ENCODE results near the gene DYNC1I2.
"Not testable (repeated sequence)": the region's sequence is repeated elsewhere in the genome, so short reads cannot be mapped to it uniquely, and the experiment has no call there.

The DYNC1I2 gene

GRCh38 chr2:171754254-171754939 is 67.1 kb downstream of the DYNC1I2 start:
- DNase-seq (no peak), ATAC-seq (ENCODE audit: insufficient read depth, low read depth) (no peak)
- Histone ChIP-seq H3K9me3 (ENCODE audit: insufficient read depth, low read length, severe bottlenecking) (no peaks in the 10 kb centered on the region), H3K27me3 (ENCODE audit: insufficient read depth, low read length, poor library complexity) (no peaks in the 10 kb centered on the region), H3K36me3 (ENCODE audit: insufficient read depth, low read length) (peaks cover 8% of the 10 kb centered on the region; the same call in 1 of the 2 replicates), H3K27ac (ENCODE audit: low read length) (no peak overlapping the region), H3K79me2 (ENCODE audit: insufficient read depth, low read length) (no peaks in the 10 kb centered on the region), H3K4me1 (ENCODE audit: insufficient read depth, low read length) (no peaks in the 10 kb centered on the region), H4K20me1 (ENCODE audit: insufficient read depth, low read length) (no peaks in the 10 kb centered on the region), H3K4me3 (ENCODE audit: low read depth in 1 of 2, low read length in 2 of 2) (no peak overlapping the region), H3K9ac (ENCODE audit: low read depth, low read length) (no peak overlapping the region), H3K4me2 (ENCODE audit: insufficient read depth, low read length) (no peak overlapping the region), H2AFZ (ENCODE audit: low read depth, low read length) (no peak overlapping the region)
- TF ChIP-seq CTCF (IDR thresholded peaks at IDR 0.05; ENCODE audit: borderline replicate concordance, extremely low read depth, low read length, poor library complexity, severe bottlenecking) (no peak), EZH2 (IDR thresholded peaks at IDR 0.05; ENCODE audit: borderline replicate concordance, low read depth, low read length, severe bottlenecking) (no peak)

- H3K4me3 ChIP-seq (ENCODE audit: low read depth in 1 of 2, low read length in 2 of 2); ATAC-seq (ENCODE audit: insufficient read depth, low read depth); H3K9ac ChIP-seq (ENCODE audit: low read depth, low read length); H4K20me1 ChIP-seq (ENCODE audit: insufficient read depth, low read length); H3K79me2 ChIP-seq (ENCODE audit: insufficient read depth, low read length); DNase-seq; H3K4me2 ChIP-seq (ENCODE audit: insufficient read depth, low read length); H3K9me3 ChIP-seq (ENCODE audit: insufficient read depth, low read length, severe bottlenecking); H3K4me1 ChIP-seq (ENCODE audit: insufficient read depth, low read length); H2AFZ ChIP-seq (ENCODE audit: low read depth, low read length); H3K27ac ChIP-seq (ENCODE audit: low read length); H3K27me3 ChIP-seq (ENCODE audit: insufficient read depth, low read length, poor library complexity): not testable (repeated sequence)
- peaks cover 13% of the 10 kb centered on the region; the same call in 1 of the 2 replicates for H3K36me3 ChIP-seq (ENCODE audit: insufficient read depth, low read length)
Observed at GRCh38 chr2:171758762-171759161, 71.5 kb downstream of the DYNC1I2 start.

- not testable (repeated sequence) for ATAC-seq (ENCODE audit: insufficient read depth, low read depth); H3K27ac ChIP-seq (ENCODE audit: low read length); H3K9ac ChIP-seq (ENCODE audit: low read depth, low read length); DNase-seq; H3K79me2 ChIP-seq (ENCODE audit: insufficient read depth, low read length); H3K27me3 ChIP-seq (ENCODE audit: insufficient read depth, low read length, poor library complexity); H3K4me2 ChIP-seq (ENCODE audit: insufficient read depth, low read length); H3K4me1 ChIP-seq (ENCODE audit: insufficient read depth, low read length); H4K20me1 ChIP-seq (ENCODE audit: insufficient read depth, low read length); H3K9me3 ChIP-seq (ENCODE audit: insufficient read depth, low read length, severe bottlenecking); H2AFZ ChIP-seq (ENCODE audit: low read depth, low read length); H3K4me3 ChIP-seq (ENCODE audit: low read depth in 1 of 2, low read length in 2 of 2)
- peaks cover 13% of the 10 kb centered on the region; the same call in 1 of the 2 replicates for H3K36me3 ChIP-seq (ENCODE audit: insufficient read depth, low read length)
Observed at GRCh38 chr2:171761176-171761575, 73.9 kb downstream of the DYNC1I2 start.

DNA sequence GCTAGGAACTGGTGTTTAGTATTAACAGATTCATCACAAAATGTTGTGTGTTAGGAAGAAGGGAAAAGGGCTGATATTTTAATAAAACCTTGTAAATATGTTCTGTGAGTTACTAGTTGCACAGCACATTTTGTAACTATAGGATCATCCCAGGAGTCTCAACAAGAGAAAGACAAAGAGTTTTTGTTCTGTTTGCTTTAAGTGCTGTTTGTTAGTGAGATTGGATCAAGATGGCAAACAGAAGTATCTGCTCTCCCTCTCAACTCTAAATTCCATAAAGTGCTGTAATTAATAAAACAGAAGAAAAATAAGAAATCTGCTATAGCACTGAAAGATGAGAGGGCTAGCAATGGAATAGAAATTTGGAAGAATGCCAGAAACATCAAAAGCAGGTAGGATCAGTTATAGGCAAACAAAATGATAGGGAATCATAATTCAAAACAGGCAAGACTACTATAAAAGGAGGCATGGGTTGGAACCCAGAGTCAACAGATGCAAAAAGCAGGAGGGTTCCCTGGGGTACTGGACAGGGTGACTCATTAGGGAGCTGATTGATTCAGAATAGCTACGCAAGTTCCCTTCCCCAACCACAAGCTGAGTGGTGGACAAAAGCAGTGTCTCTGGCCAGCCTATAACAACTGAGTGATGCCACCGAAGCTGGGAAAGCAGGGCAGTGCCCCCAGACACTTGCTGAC is 75.8 kb downstream of the DYNC1I2 start:
- no peaks in the 10 kb centered on the region for H3K4me1 ChIP-seq (ENCODE audit: insufficient read depth, low read length)
- no peaks in the 10 kb centered on the region for H3K9me3 ChIP-seq (ENCODE audit: insufficient read depth, low read length, severe bottlenecking)
- no peak overlapping the region for H2AFZ ChIP-seq (ENCODE audit: low read depth, low read length)
- no peaks in the 10 kb centered on the region for H3K79me2 ChIP-seq (ENCODE audit: insufficient read depth, low read length)
- H3K4me3 ChIP-seq (ENCODE audit: low read depth in 1 of 2, low read length in 2 of 2), result no peak overlapping the region
- H3K4me2 ChIP-seq (ENCODE audit: insufficient read depth, low read length), result no peak overlapping the region
- H4K20me1 ChIP-seq (ENCODE audit: insufficient read depth, low read length), result no peaks in the 10 kb centered on the region
- H3K36me3 ChIP-seq (ENCODE audit: insufficient read depth, low read length), result peaks cover 13% of the 10 kb centered on the region; the same call in 1 of the 2 replicates
- H3K27ac ChIP-seq (ENCODE audit: low read length), result no peak overlapping the region
- no peak overlapping the region for H3K9ac ChIP-seq (ENCODE audit: low read depth, low read length)
- TF ChIP-seq EZH2 (IDR thresholded peaks at IDR 0.05; ENCODE audit: borderline replicate concordance, low read depth, low read length, severe bottlenecking), result no peak
- TF ChIP-seq CTCF (IDR thresholded peaks at IDR 0.05; ENCODE audit: borderline replicate concordance, extremely low read depth, low read length, poor library complexity, severe bottlenecking), result no peak
- H3K27me3 ChIP-seq (ENCODE audit: insufficient read depth, low read length, poor library complexity), result no peaks in the 10 kb centered on the region
- ATAC-seq (ENCODE audit: insufficient read depth, low read depth), result no peak
- DNase-seq, result no peak

All from DND-41 (cell line).